ENCODE measurements around the gene GPR146.

Gene GPR146

DNA sequence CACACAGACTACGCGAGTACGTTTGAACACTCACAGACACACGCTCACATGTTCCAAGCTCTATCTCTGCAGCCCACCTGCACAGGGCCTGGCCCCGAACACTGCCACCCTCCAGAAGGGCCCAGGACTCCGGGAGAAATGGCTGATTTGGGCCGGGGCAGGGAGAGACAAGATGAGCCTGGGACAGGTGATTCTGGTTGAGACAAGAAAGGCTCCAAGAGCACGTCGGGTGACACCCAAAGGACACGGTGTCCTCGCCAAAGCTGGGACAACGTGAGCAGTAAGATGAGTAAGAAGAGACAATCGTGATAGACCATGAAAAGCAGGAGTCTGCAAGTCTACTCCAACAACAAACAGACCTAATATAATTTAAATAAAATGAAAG is 52.8 kb downstream of the GPR146 start:
- no peak for DNase-seq (ENCODE audit: low read depth)
- H3K4me3 ChIP-seq (ENCODE audit: low read depth, low read length), result no peak overlapping the region
- TF ChIP-seq, protein P1, sequence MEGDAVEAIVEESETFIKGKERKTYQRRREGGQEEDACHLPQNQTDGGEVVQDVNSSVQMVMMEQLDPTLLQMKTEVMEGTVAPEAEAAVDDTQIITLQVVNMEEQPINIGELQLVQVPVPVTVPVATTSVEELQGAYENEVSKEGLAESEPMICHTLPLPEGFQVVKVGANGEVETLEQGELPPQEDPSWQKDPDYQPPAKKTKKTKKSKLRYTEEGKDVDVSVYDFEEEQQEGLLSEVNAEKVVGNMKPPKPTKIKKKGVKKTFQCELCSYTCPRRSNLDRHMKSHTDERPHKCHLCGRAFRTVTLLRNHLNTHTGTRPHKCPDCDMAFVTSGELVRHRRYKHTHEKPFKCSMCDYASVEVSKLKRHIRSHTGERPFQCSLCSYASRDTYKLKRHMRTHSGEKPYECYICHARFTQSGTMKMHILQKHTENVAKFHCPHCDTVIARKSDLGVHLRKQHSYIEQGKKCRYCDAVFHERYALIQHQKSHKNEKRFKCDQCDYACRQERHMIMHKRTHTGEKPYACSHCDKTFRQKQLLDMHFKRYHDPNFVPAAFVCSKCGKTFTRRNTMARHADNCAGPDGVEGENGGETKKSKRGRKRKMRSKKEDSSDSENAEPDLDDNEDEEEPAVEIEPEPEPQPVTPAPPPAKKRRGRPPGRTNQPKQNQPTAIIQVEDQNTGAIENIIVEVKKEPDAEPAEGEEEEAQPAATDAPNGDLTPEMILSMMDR (IDR thresholded peaks at IDR 0.05; ENCODE audit: low read depth, low read length, missing control alignments), result no peak
- in situ Hi-C loops (cut with HindIII; ENCODE audit: low sequenced_read_pairs), result loop anchor here (5.0 kb wide), 1 partner anchor 50 kb away; no protein-coding TSS in a partner anchor

DNA sequence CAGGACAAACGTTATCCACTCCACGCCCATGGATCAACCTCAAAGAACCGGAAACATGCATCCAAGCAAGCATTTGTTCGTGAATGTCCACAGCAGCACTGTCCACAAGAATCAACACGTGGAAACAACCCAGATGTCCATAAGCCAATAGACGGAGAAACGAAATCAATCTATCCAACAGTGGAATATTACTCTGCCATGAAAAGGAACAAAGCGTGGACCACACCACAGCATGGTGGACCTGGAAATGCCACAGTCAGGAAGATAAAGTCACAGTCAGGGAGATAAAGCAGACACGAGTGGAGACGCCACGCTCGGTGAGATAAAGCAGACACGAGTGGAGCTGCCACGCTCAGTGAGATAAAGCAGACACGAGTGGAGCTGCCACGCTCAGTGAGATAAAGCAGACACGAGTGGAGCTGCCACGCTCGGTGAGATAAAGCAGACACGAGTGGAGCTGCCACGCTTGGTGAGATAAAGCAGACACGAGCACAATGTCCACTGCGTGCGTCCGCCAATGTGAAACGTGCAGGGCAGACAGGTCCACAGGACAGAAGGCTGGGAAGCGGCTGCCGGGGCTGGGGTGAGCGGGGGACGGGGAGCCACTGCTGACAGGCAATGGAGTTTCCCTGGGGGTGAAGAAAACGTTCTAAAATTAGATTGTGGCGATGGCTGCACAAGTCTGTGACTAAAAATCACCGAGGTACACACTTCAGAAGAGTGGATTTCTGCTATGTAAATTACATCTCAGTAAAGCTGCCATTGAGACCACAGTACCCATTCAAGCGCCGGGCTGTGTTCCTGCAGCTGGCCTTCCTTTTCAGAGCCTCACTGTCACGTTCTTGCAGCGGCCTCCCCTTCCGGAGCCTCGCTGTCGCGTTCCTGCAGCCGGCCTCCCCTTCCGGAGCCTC is 54.2 kb downstream of the GPR146 start:
- TF ChIP-seq, protein P1 (IDR thresholded peaks at IDR 0.05; ENCODE audit: low read depth, low read length, missing control alignments), result no peak
- in situ Hi-C loops (cut with HindIII; ENCODE audit: low sequenced_read_pairs), result loop anchor here (5.0 kb wide), 1 partner anchor 51 kb away; no protein-coding TSS in a partner anchor
- no peak overlapping the region for H3K4me3 ChIP-seq (ENCODE audit: low read depth, low read length)
- DNase-seq (ENCODE audit: low read depth), result no peak

DNA sequence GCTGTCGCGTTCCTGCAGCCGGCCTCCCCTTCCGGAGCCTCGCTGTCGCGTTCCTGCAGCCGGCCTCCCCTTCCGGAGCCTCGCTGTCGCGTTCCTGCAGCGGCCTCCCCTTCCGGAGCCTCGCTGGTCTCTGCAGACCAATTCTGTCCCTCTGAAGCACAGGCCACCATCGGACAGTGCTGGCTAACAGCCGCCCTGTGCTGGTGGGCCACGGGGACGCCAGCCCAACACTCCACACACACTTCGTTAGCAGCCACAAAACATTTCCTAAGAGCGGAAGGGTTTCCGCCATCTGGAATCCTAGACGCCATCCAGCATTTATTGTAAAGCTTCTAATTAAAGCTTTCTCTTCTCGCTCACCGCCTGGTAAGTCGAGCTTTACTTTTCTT is 54.8 kb downstream of the GPR146 start:
- H3K4me3 ChIP-seq (ENCODE audit: low read depth, low read length), result no peak overlapping the region
- no peak for DNase-seq (ENCODE audit: low read depth)
- TF ChIP-seq, protein P1 (IDR thresholded peaks at IDR 0.05; ENCODE audit: low read depth, low read length, missing control alignments), result no peak
- in situ Hi-C loops (cut with HindIII; ENCODE audit: low sequenced_read_pairs), result loop anchor here (5.0 kb wide), 1 partner anchor 52 kb away; no protein-coding TSS in a partner anchor

DNA sequence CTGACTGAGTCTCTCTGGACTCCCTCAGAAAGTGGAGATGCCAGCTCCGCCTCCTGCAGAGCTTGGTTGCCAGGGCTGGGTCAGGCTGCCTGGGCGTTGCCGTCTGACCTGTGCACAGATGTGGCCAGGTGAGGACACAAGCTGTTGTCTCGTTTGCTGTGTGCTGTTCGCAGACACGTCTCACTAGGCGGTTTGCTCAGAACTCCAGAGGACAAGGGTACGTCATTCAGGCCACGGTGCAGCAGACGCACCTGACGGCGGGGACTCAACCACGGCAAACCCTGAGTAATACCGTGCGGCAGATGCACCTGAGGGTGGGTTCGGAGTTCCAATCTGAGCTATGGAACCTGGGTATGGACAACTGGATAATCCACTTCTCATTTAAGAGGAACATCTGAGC is 55.3 kb downstream of the GPR146 start:
- in situ Hi-C loops (cut with HindIII; ENCODE audit: low sequenced_read_pairs), result loop anchor here (5.0 kb wide), 1 partner anchor 52 kb away; no protein-coding TSS in a partner anchor
- TF ChIP-seq, protein P1 (IDR thresholded peaks at IDR 0.05; ENCODE audit: low read depth, low read length, missing control alignments), result no peak
- no peak overlapping the region for H3K4me3 ChIP-seq (ENCODE audit: low read depth, low read length)
- no peak for DNase-seq (ENCODE audit: low read depth)

DNA sequence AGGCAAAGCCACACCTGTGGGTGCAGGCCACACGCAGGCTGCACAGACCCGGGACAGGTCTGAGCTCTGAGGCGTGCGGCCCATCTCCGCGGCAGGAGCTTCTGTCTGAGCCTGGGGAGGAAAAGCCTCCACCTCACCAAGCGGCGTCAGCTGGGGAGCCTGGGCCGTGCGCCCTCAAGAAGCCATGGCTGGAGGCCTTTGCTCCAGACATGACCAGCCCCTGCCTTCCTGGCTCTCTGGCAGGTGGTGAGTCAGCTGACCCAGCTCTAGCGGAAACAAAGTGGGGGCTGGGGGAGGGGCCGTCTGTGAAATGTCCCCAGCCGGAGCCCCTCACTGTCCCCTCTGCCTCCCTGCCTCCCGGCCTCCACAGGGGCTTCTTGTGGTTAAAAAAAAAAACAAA is 56.0 kb downstream of the GPR146 start:
- in situ Hi-C loops (cut with HindIII; ENCODE audit: low sequenced_read_pairs), result no loop called here
- TF ChIP-seq, protein P1 (IDR thresholded peaks at IDR 0.05; ENCODE audit: low read depth, low read length, missing control alignments), result no peak
- no peak for DNase-seq (ENCODE audit: low read depth)
- H3K4me3 ChIP-seq (ENCODE audit: low read depth, low read length), result no peak overlapping the region

DNA sequence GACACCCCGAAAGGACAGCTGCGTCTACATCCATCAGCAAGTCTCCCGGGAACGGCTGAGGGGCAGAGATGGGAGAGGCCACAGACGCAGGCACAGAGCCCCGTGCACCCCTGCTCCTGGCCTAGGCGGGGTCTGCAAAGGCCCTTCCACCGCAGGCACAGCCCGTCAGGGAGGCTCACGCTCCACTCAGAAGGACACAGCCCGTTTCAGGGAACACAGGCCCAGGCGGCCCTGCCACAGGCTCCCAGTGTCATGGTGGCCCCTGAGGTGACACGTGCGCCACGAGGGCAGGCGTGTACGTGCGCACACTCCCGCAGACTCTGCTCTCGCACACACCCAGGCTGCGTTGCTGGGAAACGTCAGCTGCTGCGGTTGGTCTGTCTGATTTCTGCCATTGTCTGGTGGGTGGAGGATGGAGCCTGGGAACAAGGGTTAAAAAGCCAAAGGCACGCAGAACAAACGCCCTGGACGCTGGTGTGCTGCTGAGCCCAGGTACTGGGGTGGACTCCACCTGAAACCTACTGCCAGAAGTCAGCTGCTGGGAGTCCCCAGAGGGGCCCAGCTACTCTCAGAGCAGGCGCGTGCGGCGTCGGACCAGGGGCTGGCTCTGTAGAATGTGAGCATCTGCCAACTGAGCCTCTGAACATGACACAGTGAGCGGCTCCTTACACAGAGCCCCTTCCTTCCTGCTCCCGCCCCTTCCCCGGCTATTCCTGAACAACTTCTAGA is 56.7 kb downstream of the GPR146 start:
- in situ Hi-C loops (cut with HindIII; ENCODE audit: low sequenced_read_pairs), result no loop called here
- DNase-seq (ENCODE audit: low read depth), result no peak
- TF ChIP-seq, protein P1 (IDR thresholded peaks at IDR 0.05; ENCODE audit: low read depth, low read length, missing control alignments), result no peak

More for the DNA sequence above, 56.7 kb downstream of the GPR146 start:
- H3K4me3 ChIP-seq (ENCODE audit: low read depth, low read length), result no peak overlapping the region
